GM23338 (cell line): ENCODE measurements around the gene COL4A2. TPM values are rescaled to one million over a fixed set of nuclear protein-coding genes. Genes with fewer than 3 reads are reported as not detected.

ENCODE experiments used
- ATAC-seq: fragments of 200-7000 bp; cut with Tn5 transposase; 3 replicates; pipeline ENCODE4 v1.9.1; 2020
- DNase-seq: peaks from one replicate; pipeline ENCODE4 v3.0.0-alpha.2; 2015; ENCODE audit warnings: low spot score
- H2AFZ ChIP-seq: fragments of 200-600 bp; sonication (generic); 2 replicates; pipeline ENCODE4 v1.8.0; 2016; ENCODE audit warnings: antibody characterized with exemption, mild to moderate bottlenecking, moderate library complexity
- H3F3A ChIP-seq: fragments of 200-600 bp; sonication (generic); replicated peaks from 2 replicates; pipeline ENCODE4 v1.8.0; 2017; ENCODE audit warnings: antibody characterized with exemption, mixed run types, low read depth
- H3K27ac ChIP-seq: fragments of 200-600 bp; sonication (generic); 2 replicates; pipeline ENCODE4 v1.6.1; 2016; ENCODE audit warnings: low read depth
- H3K27me3 ChIP-seq: fragments of 200-600 bp; sonication (generic); 2 replicates; pipeline ENCODE4 v1.8.0; 2016; ENCODE audit warnings: mild to moderate bottlenecking, mixed run types, moderate library complexity; ENCODE audit not compliant: insufficient read depth
- H3K36me3 ChIP-seq: fragments of 200-600 bp; sonication (generic); 2 replicates; pipeline ENCODE4 v1.8.0; 2016; ENCODE audit warnings: mild to moderate bottlenecking; ENCODE audit not compliant: insufficient read depth
- H3K4me1 ChIP-seq: fragments of 200-600 bp; sonication (generic); 2 replicates; pipeline ENCODE4 v1.8.0; 2016; ENCODE audit warnings: mild to moderate bottlenecking, moderate library complexity; ENCODE audit not compliant: insufficient read depth
- H3K4me2 ChIP-seq: fragments of 200-600 bp; sonication (generic); 2 replicates; pipeline ENCODE4 v1.7.1; 2017; ENCODE audit warnings: mixed run types
- H3K4me3 ChIP-seq: fragments of 200-600 bp; sonication (generic); 2 replicates; pipeline ENCODE4 v1.6.1; 2016; ENCODE audit warnings: mixed run types
- H3K79me2 ChIP-seq: fragments of 200-600 bp; sonication (generic); replicated peaks from 2 replicates; pipeline ENCODE4 v1.8.0; 2017; ENCODE audit warnings: mild to moderate bottlenecking; ENCODE audit not compliant: insufficient read depth
- H3K9me2 ChIP-seq: fragments of 200-600 bp; sonication (generic); 2 replicates; pipeline ENCODE4 v1.8.0; 2017; ENCODE audit not compliant: insufficient read depth
- H4K20me1 ChIP-seq: fragments of 200-600 bp; sonication (generic); replicated peaks from 2 replicates; pipeline ENCODE4 v1.8.0; 2017; ENCODE audit warnings: mild to moderate bottlenecking; ENCODE audit not compliant: insufficient read depth
- H3K27ac Mint-ChIP-seq: 2 replicates; pipeline ENCODE4 v1.8.0; 2020; ENCODE audit warnings: inconsistent platforms, mild to moderate bottlenecking, moderate library complexity, mixed read lengths
- H3K27me3 Mint-ChIP-seq: 3 replicates; pipeline ENCODE4 v1.8.0; 2022; ENCODE audit warnings: low read depth, mild to moderate bottlenecking, moderate library complexity, mixed read lengths, inconsistent platforms; ENCODE audit not compliant: insufficient read depth, poor library complexity
- H3K36me3 Mint-ChIP-seq: 3 replicates; pipeline ENCODE4 v1.8.0; 2021; ENCODE audit warnings: low read depth, mild to moderate bottlenecking, inconsistent platforms, moderate library complexity, mixed read lengths
- H3K4me1 Mint-ChIP-seq: 3 replicates; pipeline ENCODE4 v1.8.0; 2020; ENCODE audit warnings: mild to moderate bottlenecking, inconsistent platforms, mixed read lengths
- H3K4me3 Mint-ChIP-seq: 3 replicates; pipeline ENCODE4 v1.8.0; 2021; ENCODE audit warnings: moderate library complexity, mild to moderate bottlenecking, inconsistent platforms, mixed read lengths
- H3K9me3 Mint-ChIP-seq: 3 replicates; pipeline ENCODE4 v1.8.0; 2020; ENCODE audit warnings: moderate library complexity, mild to moderate bottlenecking, inconsistent platforms, mixed read lengths
- CREB1 ChIP-seq: fragments of 250-450 bp; sonication (Bioruptor Pico); IDR thresholded peaks from 2 replicates; pipeline ENCODE4 v1.5.0; 2020; ENCODE audit warnings: low read depth, mild to moderate bottlenecking, moderate library complexity
- EZH2 ChIP-seq: fragments of 200-600 bp; sonication (generic); IDR thresholded peaks from one replicate; pipeline ENCODE4 v1.8.0; 2017; ENCODE audit warnings: antibody characterized with exemption, mild to moderate bottlenecking, low read depth; ENCODE audit not compliant: unreplicated experiment
- JUNB ChIP-seq: IDR thresholded peaks from one replicate; pipeline ENCODE4 v1.6.1; 2016; ENCODE audit warnings: antibody characterized with exemption; ENCODE audit not compliant: unreplicated experiment
- ZNF114 ChIP-seq: fragments of 250-450 bp; sonication (Bioruptor Pico); IDR thresholded peaks from 2 replicates; pipeline ENCODE4 v1.5.0; 2020; ENCODE audit warnings: mild to moderate bottlenecking, moderate library complexity
- ZNF331 ChIP-seq: fragments of 250-450 bp; sonication (Bioruptor Pico); IDR thresholded peaks from 2 replicates; pipeline ENCODE4 v1.5.0; 2020; ENCODE audit warnings: low read depth, mild to moderate bottlenecking, moderate library complexity
- polyA plus RNA-seq: library from polyadenylated mRNA; unstranded; fragments of >200 nt; fragmentation: Nextera tagmentation; extraction: Ambion mirVana; gene quantifications from 2 replicates; pipeline ENCODE4 v1.2.1, GENCODE V29; 2016
- total RNA-seq: library from RNA; depleted of rRNA; stranded (reverse); fragments of >200 nt; shearing (Covaris generic); gene quantifications from 2 replicates; pipeline ENCODE4 v1.2.3, GENCODE V29; 2014
- TF ChIP-seq, protein P1 (sequence below): fragments of 250-450 bp; sonication (Bioruptor Pico); IDR thresholded peaks from 2 replicates; pipeline ENCODE4 v1.5.0; 2020; ENCODE audit warnings: mild to moderate bottlenecking, moderate library complexity
- TF ChIP-seq, protein P2 (sequence below): IDR thresholded peaks from 2 replicates; pipeline ENCODE4 v1.6.1; 2016; ENCODE audit warnings: antibody characterized with exemption
- TF ChIP-seq, protein P3 (sequence below): IDR thresholded peaks from one replicate; pipeline ENCODE4 v1.6.1; 2018; ENCODE audit warnings: antibody characterized with exemption; ENCODE audit not compliant: unreplicated experiment

The COL4A2 gene
- total and polyA plus RNA-seq, 2 experiments from 2014 or later, result 37.4 to 131 TPM

DNA sequence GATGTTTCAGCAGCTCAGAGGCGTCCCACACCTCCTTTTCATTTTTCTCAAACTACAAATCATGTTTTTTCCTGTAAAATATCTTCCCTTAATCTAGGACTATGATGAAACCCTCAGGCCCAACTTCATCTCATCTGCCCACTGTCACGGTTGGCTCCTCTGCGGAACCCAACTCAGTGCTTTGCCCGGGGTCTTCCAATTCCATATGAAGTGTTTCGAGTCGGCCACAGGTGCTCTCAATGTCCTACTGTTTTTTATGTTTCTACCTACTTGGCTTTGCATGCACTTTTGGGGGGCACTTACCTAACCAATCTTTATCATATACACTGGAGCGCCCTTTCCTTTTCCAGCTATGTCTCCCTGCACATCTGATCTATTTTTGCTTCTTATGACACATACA is 28.2 kb upstream of the COL4A2 start:
- Histone ChIP-seq H3K4me1 (no peaks in the 10 kb centered on the region; the same call in 1 of the 2 replicates), H4K20me1 (peaks cover 5% of the 10 kb centered on the region), H3K9me2 (no peaks in the 10 kb centered on the region), H3K36me3 (no peaks in the 10 kb centered on the region), H3F3A (no peaks in the 10 kb centered on the region), H2AFZ (no peak overlapping the region), H3K4me3 (no peak overlapping the region), H3K4me2 (no peak overlapping the region), H3K27me3 (no peaks in the 10 kb centered on the region), H3K79me2 (peaks cover 26% of the 10 kb centered on the region), H3K27ac (no peak overlapping the region)
- DNase-seq (no peak), ATAC-seq (no peak)
- Mint-ChIP-seq H3K27me3 (no peaks in the 10 kb centered on the region), H3K27ac (no peak overlapping the region), H3K4me3 (no peak overlapping the region), H3K36me3 (no peaks in the 10 kb centered on the region), H3K4me1 (peaks cover 10% of the 10 kb centered on the region), H3K9me3 (no peaks in the 10 kb centered on the region)
- TF ChIP-seq, protein P1, sequence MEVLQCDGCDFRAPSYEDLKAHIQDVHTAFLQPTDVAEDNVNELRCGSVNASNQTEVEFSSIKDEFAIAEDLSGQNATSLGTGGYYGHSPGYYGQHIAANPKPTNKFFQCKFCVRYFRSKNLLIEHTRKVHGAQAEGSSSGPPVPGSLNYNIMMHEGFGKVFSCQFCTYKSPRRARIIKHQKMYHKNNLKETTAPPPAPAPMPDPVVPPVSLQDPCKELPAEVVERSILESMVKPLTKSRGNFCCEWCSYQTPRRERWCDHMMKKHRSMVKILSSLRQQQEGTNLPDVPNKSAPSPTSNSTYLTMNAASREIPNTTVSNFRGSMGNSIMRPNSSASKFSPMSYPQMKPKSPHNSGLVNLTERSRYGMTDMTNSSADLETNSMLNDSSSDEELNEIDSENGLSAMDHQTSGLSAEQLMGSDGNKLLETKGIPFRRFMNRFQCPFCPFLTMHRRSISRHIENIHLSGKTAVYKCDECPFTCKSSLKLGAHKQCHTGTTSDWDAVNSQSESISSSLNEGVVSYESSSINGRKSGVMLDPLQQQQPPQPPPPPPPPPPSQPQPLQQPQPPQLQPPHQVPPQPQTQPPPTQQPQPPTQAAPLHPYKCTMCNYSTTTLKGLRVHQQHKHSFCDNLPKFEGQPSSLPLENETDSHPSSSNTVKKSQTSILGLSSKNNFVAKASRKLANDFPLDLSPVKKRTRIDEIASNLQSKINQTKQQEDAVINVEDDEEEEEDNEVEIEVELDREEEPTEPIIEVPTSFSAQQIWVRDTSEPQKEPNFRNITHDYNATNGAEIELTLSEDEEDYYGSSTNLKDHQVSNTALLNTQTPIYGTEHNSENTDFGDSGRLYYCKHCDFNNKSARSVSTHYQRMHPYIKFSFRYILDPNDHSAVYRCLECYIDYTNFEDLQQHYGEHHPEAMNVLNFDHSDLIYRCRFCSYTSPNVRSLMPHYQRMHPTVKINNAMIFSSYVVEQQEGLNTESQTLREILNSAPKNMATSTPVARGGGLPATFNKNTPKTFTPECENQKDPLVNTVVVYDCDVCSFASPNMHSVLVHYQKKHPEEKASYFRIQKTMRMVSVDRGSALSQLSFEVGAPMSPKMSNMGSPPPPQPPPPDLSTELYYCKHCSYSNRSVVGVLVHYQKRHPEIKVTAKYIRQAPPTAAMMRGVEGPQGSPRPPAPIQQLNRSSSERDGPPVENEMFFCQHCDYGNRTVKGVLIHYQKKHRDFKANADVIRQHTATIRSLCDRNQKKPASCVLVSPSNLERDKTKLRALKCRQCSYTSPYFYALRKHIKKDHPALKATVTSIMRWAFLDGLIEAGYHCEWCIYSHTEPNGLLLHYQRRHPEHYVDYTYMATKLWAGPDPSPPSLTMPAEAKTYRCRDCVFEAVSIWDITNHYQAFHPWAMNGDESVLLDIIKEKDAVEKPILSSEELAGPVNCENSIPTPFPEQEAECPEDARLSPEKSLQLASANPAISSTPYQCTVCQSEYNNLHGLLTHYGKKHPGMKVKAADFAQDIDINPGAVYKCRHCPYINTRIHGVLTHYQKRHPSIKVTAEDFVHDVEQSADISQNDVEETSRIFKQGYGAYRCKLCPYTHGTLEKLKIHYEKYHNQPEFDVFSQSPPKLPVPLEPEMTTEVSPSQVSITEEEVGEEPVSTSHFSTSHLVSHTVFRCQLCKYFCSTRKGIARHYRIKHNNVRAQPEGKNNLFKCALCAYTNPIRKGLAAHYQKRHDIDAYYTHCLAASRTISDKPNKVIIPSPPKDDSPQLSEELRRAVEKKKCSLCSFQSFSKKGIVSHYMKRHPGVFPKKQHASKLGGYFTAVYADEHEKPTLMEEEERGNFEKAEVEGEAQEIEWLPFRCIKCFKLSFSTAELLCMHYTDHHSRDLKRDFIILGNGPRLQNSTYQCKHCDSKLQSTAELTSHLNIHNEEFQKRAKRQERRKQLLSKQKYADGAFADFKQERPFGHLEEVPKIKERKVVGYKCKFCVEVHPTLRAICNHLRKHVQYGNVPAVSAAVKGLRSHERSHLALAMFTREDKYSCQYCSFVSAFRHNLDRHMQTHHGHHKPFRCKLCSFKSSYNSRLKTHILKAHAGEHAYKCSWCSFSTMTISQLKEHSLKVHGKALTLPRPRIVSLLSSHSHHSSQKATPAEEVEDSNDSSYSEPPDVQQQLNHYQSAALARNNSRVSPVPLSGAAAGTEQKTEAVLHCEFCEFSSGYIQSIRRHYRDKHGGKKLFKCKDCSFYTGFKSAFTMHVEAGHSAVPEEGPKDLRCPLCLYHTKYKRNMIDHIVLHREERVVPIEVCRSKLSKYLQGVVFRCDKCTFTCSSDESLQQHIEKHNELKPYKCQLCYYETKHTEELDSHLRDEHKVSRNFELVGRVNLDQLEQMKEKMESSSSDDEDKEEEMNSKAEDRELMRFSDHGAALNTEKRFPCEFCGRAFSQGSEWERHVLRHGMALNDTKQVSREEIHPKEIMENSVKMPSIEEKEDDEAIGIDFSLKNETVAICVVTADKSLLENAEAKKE (CRISPR knock-in tag), result no peak
- TF ChIP-seq, protein P2, sequence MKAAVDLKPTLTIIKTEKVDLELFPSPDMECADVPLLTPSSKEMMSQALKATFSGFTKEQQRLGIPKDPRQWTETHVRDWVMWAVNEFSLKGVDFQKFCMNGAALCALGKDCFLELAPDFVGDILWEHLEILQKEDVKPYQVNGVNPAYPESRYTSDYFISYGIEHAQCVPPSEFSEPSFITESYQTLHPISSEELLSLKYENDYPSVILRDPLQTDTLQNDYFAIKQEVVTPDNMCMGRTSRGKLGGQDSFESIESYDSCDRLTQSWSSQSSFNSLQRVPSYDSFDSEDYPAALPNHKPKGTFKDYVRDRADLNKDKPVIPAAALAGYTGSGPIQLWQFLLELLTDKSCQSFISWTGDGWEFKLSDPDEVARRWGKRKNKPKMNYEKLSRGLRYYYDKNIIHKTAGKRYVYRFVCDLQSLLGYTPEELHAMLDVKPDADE, result no peak
- TF ChIP-seq EZH2 (no peak), ZNF114 (CRISPR knock-in tag) (no peak), JUNB (no peak), ZNF331 (no peak), CREB1 (CRISPR knock-in tag) (no peak)
- TF ChIP-seq, protein P3, sequence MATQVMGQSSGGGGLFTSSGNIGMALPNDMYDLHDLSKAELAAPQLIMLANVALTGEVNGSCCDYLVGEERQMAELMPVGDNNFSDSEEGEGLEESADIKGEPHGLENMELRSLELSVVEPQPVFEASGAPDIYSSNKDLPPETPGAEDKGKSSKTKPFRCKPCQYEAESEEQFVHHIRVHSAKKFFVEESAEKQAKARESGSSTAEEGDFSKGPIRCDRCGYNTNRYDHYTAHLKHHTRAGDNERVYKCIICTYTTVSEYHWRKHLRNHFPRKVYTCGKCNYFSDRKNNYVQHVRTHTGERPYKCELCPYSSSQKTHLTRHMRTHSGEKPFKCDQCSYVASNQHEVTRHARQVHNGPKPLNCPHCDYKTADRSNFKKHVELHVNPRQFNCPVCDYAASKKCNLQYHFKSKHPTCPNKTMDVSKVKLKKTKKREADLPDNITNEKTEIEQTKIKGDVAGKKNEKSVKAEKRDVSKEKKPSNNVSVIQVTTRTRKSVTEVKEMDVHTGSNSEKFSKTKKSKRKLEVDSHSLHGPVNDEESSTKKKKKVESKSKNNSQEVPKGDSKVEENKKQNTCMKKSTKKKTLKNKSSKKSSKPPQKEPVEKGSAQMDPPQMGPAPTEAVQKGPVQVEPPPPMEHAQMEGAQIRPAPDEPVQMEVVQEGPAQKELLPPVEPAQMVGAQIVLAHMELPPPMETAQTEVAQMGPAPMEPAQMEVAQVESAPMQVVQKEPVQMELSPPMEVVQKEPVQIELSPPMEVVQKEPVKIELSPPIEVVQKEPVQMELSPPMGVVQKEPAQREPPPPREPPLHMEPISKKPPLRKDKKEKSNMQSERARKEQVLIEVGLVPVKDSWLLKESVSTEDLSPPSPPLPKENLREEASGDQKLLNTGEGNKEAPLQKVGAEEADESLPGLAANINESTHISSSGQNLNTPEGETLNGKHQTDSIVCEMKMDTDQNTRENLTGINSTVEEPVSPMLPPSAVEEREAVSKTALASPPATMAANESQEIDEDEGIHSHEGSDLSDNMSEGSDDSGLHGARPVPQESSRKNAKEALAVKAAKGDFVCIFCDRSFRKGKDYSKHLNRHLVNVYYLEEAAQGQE, result no peak
